OCI-LY7 (cell line): Measurements from ENCODE around the gene LDB3.

Source experiments
- EZH2phosphoT487 ChIP-seq: fragments of 200-600 bp; sonication (generic); IDR thresholded peaks from 2 replicates; pipeline ENCODE4 v1.6.1; 2018; ENCODE audit warnings: low read depth, borderline replicate concordance, mild to moderate bottlenecking, mixed run types, antibody characterized with exemption, low read length, moderate library complexity, mixed read lengths
- TF ChIP-seq, protein P1 (sequence below): fragments of 200-600 bp; sonication (generic); conservative IDR thresholded peaks from 2 replicates; pipeline ENCODE4 v1.5.1; 2014; ENCODE audit warnings: mild to moderate bottlenecking, antibody characterized with exemption, low read length, moderate library complexity, mixed read lengths

DNA sequence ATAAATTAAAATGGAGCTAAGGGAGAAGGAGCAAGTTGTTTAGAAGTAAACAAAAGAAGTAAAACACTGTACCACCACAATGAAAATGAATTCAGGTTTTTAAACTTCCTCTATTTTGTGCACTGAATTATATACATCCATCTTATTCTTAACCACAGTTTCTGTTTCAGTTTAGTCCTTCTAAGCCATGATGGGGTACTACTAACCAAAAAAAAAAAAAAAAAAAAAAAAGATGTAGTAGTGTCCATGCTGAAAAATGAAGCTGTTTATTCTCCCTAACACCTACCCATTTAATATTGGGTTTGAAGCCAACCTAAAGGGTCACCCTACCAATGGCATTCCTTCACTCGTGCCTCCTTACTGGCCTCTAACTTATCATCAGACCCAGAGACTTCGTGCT is 84.7 kb downstream of the LDB3 start:
- TF ChIP-seq, protein P1, sequence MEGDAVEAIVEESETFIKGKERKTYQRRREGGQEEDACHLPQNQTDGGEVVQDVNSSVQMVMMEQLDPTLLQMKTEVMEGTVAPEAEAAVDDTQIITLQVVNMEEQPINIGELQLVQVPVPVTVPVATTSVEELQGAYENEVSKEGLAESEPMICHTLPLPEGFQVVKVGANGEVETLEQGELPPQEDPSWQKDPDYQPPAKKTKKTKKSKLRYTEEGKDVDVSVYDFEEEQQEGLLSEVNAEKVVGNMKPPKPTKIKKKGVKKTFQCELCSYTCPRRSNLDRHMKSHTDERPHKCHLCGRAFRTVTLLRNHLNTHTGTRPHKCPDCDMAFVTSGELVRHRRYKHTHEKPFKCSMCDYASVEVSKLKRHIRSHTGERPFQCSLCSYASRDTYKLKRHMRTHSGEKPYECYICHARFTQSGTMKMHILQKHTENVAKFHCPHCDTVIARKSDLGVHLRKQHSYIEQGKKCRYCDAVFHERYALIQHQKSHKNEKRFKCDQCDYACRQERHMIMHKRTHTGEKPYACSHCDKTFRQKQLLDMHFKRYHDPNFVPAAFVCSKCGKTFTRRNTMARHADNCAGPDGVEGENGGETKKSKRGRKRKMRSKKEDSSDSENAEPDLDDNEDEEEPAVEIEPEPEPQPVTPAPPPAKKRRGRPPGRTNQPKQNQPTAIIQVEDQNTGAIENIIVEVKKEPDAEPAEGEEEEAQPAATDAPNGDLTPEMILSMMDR, result no peak
- TF ChIP-seq EZH2phosphoT487, result no peak
